ENCODE data around the gene PCSK5.

The PCSK5 gene

GRCh38 chr9:76213751-76214150, 323.3 kb downstream of the PCSK5 start:
- no peak for DNase-seq

- no peak for DNase-seq
Observed at GRCh38 chr9:76215066-76215465, 324.6 kb downstream of the PCSK5 start.

GRCh38 chr9:76216161-76216649, 325.7 kb downstream of the PCSK5 start:
- DNase-seq, result no peak

- no peak for DNase-seq
Observed at GRCh38 chr9:76218117-76218885, 327.8 kb downstream of the PCSK5 start.

- no peak for DNase-seq
Observed at GRCh38 chr9:76218886-76219445, 328.5 kb downstream of the PCSK5 start.

DNA sequence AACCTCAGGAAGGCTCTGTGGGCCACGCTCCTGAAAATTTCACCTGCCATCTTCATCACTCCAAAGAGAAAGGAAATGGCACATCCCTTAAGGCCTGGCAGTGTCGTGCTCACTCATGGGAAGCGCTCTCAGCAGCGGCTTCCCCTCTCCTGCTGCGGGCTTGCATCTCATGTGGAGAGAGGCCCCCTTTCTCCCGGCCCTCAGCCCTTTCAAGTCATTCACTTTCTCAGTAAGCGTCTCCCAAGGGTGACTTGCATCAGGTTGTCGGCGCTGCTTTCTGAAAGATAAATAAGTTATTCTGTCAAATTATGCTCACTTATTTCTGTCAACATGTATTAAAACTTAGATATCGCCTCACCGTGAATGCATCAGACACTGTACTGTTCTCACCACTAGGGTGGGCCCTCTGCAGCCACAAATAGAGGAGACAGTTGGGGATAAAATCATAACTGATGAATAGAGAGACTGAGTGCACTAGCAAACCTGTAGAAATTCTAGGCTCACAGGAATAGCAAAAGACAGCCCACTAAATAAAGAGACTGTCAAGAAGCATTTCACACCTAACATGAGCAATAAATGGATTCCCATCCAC, 329.2 kb downstream of the PCSK5 start:
- DNase-seq, result no peak

DNA sequence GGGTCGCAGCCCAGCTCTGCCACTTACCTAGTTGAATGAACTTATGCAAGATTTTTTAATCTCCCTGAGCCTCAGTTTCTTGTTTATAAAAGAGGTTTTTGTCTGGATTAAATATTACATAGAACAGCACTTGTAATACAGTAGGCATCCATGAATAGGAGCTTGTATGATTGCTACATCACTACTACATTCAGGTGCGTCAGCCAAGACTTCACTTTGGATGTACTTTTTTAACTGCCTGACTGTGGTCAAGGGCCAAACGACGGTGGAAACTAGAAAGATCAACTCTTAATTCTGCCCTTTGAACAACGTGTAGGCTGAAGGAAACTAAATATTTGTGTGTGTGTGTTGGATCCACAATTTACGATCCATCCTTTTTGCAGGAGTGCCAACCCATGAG, 330.9 kb downstream of the PCSK5 start:
- no peak for DNase-seq

DNA sequence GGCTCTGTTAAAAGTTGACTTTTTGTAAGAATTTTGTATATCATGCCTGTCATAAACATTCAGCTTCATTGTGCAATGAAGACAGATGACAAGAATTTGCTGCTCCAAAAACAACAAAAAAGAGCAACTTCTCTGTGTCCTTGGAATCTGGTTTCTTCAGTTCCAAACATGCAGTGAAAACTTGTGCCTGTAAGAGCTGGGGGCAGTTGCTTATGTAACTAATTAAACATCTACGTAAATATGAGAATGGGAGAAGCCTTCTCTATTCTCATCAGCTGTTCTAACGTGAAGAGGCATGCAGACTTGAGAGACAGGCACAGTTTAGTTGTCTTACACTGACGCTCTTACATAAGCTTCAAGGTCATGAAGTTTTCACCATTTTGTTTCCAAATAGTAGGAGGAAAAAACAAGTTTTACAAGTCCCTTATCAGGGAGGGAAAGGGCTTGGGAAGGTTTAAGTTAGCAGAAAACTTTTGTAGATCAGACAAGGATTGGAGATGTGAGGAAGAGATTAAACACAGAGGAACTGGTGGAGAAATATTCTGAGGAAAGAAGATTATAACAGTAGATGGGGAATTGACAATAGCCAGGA, 333.4 kb downstream of the PCSK5 start:
- no peak for DNase-seq

GRCh38 chr9:76227156-76227555, 336.7 kb downstream of the PCSK5 start:
- DNase-seq, result no peak

DNA sequence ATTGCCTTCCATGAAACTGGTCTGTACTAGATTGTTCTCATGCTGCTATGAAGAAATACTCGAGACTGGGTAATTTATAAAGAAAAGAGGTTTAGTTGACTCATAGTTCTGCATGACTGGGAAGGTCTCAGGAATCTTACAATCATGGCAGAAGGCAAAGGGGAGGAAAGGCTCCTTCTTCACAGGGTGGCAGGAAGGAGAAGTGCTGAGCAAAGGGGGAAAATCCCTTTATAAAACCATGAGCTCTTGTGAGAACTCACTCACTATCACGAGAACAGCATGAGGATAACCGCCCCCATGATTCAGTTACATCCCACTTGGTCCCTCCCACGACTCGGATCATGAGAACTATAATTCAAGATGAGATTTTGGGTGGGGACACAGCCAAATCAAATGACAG, 340.5 kb downstream of the PCSK5 start:
- no peak for DNase-seq

DNA sequence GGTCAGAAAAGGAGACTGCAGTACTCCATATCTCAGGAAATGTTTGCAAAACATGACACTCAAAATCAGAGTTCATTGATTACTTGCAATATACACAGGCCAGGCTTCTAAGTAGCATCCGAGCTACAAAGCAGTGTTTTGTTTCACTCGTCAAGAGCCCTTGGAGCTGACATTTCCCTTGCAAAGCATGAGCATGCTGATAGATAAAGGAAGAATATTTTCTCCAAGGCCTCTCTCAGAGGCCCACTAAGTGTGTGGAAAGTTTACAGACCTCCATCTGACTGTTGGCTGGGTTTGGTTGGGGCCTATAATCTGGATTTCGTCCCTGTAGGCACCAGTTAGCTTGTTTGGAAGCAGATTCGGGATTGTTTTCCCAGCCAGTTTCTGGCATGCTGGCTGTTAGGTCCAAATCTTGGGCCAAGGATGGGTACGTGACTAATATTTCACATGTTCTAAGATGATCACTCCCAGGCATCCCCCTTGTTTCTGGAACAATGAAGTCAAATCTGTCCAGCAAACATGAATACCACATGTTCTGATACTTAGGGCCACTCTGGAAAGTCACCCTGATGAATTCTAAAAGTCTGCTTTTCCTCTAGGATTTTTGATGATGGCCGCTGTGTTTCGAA, 342.5 kb downstream of the PCSK5 start:
- DNase-seq, result no peak

GRCh38 chr9:76240578-76240977, 350.1 kb downstream of the PCSK5 start:
- DNase-seq, result no peak

DNA sequence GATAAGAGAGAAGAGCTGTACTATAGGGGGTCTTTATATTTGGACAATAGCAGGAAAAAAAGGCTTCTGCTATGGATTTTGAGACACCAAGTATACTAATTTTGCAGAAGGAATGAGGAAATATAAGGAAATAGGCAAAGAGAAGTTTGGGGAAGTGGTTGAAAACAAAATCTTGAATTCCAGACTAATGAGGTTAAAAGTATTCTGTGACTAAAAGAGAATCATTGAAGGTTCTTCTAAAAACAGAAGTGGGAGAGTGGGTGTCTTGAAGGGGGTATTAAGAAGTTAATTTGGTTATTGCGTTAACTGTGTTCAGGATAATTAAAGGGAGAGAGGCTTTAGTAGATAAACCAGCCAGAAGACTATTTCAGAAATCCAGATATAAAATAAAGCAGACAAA, 355.0 kb downstream of the PCSK5 start:
- DNase-seq, result no peak

DNA sequence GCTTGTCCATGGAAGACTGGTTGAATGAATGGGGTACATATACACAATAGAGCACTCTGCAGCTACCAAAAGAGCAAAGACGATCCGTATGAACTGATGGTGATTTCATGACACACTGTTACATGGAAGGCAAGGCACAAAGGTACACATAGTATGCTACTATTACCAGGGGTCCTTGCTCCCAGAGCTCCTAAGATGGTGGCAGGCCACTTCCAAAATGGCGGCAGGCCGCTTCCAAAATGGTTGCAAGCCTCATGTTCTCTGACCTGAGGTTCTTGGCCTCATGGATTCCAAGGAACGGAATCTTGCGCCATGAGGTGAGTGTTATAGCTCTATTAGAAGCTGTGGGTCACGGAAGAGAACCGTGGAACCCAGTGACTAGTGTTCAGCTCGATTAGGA, 356.2 kb downstream of the PCSK5 start:
- no peak for DNase-seq

GRCh38 chr9:76247426-76247825, 357.0 kb downstream of the PCSK5 start:
- DNase-seq, result no peak

DNA sequence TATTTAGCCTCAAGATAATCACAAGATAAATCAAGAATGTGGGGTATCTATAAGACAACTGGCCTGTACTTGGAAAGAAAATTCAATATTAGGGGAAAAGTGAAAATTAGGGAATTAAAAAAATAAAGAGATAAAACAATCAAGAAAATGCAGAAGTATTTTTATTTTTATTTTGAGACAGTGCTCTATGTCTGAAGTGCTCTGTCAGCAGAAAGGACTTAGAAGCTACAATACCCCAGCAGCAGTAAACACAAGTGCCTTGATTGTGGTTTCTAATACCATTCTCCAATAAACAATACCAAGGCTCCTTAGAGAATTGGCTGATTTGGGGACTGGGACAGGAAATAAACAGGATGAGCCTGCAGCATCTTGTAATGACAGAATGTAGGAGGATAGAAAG, 358.8 kb downstream of the PCSK5 start:
- DNase-seq, result no peak

- DNase-seq, result no peak
Observed at GRCh38 chr9:76255781-76256455, 365.4 kb downstream of the PCSK5 start.

DNA sequence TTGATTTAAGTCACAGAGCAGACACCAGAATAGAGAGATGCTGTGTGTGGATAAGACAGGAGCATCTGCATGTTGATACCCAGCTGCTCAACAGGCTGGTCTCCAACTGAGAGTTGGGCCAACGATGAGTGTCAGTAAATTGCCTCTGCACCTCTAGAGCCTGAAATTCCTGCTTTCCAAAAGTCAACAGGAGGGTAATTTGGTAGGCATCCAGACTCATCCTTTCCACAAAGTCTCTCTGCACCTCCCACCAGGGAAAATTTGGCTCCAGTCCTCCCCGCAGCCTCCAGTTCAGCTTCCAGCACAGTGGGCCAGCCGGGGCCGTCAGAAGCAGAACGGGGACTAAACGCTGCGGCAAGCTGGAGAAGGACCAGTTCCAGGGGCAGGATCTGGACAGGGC, 366.8 kb downstream of the PCSK5 start:
- DNase-seq, result no peak

- no peak for DNase-seq
Observed at GRCh38 chr9:76266649-76267283, 376.3 kb downstream of the PCSK5 start.

- no peak for DNase-seq
Observed at GRCh38 chr9:76267284-76267652, 376.8 kb downstream of the PCSK5 start.

DNA sequence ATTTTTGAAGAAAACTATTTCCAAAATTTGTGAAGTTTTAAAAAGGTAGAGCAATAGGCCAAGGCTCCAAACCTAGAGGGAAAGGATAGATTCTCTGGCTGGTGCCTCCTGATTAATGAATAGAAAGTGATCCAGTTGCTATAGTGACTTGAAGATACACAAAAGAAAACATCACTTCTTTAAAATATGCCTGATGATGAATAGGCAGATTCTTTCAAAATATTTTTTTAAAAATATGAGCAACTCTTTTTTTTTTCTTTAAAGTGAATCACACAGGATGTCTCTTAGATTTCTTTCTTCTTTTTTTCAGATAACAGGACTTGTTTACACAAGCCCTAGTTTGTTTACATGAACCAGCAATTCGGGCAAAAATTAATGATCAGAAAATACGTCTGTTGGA, 379.3 kb downstream of the PCSK5 start:
- no peak for DNase-seq

- no peak for DNase-seq
Observed at GRCh38 chr9:76271755-76272154, 381.3 kb downstream of the PCSK5 start.
